A549 (cell line): ENCODE data around the gene UBQLN1. TPM values are rescaled to one million over a fixed set of nuclear protein-coding genes. Genes with fewer than 3 reads are reported as not detected.

ENCODE experiments used
- ATAC-seq, 2 experiments: fragments of 200-7000 bp in 1 of 2; fragments of >200 bp in 1 of 2; cut with Nextera tagmentation in 1 of 2; cut with Tn5 transposase in 1 of 2; 3 replicates each; pipeline versions ENCODE4 v1.8.0 to v1.9.1; 2018 to 2020; ENCODE audit warnings: mild to moderate bottlenecking in 1 of 2, moderate library complexity in 1 of 2
- CTCF ChIA-PET: fragments of 300-600 bp; sonication (Branson Sonifier 250); formaldehyde crosslinking; extraction: SDS; loops from one replicate; lab custom pipeline; 2021; ENCODE audit warnings: antibody characterized with exemption, inconsistent platforms; lab: Yijun Ruan, JAX
- POLR2A ChIA-PET: fragments of 350-600 bp; formaldehyde crosslinking; extraction: SDS; loops from one replicate; lab custom pipeline; 2021; ENCODE audit warnings: antibody characterized with exemption, inconsistent platforms; lab: Yijun Ruan, JAX
- DNase-seq, 2 experiments: peaks; one replicate each; pipeline versions ENCODE4 v3.0.0 to v3.0.0-alpha.2; 2011 to 2016; ENCODE audit warnings: low read depth in 1 of 2, low spot score in 1 of 2
- FAIRE-seq: peaks from 2 replicates; lab custom pipeline; 2011; peaks lifted over from hg19 to GRCh38; lab: Jason Lieb, UNC
- H3K27ac ChIP-seq, 2 experiments: fragments of >200 bp; sonication (Bioruptor Twin); formaldehyde crosslinking; 3 replicates each; pipeline ENCODE4 v1.5.1; 2016 to 2017
- H3K4me1 ChIP-seq: fragments of >200 bp; sonication (Bioruptor Twin); formaldehyde crosslinking; 3 replicates; pipeline ENCODE4 v1.6.1; 2016
- H3K4me2 ChIP-seq: fragments of >200 bp; sonication (Bioruptor Twin); formaldehyde crosslinking; 3 replicates; pipeline ENCODE4 v1.6.1; 2016
- H3K4me3 ChIP-seq: fragments of >200 bp; sonication (Bioruptor Twin); formaldehyde crosslinking; 3 replicates; pipeline ENCODE4 v1.5.1; 2016
- H3K9me3 ChIP-seq: fragments of >200 bp; sonication (Bioruptor Twin); formaldehyde crosslinking; 3 replicates; pipeline ENCODE4 v1.6.1; 2016
- BHLHE40 ChIP-seq: IDR thresholded peaks from 2 replicates; pipeline ENCODE4 v1.6.1; 2012; ENCODE audit warnings: low read depth, low read length, inconsistent platforms
- CEBPB ChIP-seq, 2 experiments: fragments of >200 bp in 1 of 2; sonication (Bioruptor Twin) in 1 of 2; formaldehyde crosslinking in 1 of 2; IDR thresholded peaks; 2 replicates each; pipeline ENCODE4 v1.6.1; 2012 to 2016
- CHD2 ChIP-seq: fragments of 150-350 bp; IDR thresholded peaks from 2 replicates; pipeline ENCODE4 v1.6.1; 2014; ENCODE audit warnings: low read length; ENCODE audit not compliant: partially characterized antibody
- ESRRA ChIP-seq: fragments of 150-350 bp; IDR thresholded peaks from 2 replicates; pipeline ENCODE4 v1.6.1; 2014; ENCODE audit warnings: mild to moderate bottlenecking, low read length, borderline replicate concordance
- FOSL2 ChIP-seq, 2 experiments: fragments of 450-650 bp in 1 of 2; fragments of >200 bp in 1 of 2; sonication (Bioruptor Twin) in 1 of 2; formaldehyde crosslinking; IDR thresholded peaks; 2 replicates each; pipeline versions ENCODE4 v1.5.0 to v1.6.1; 2016 to 2020; ENCODE audit warnings: mild to moderate bottlenecking in 1 of 2, moderate library complexity in 1 of 2
- HOXA7 ChIP-seq: fragments of 250-450 bp; sonication (Bioruptor Pico); IDR thresholded peaks from 2 replicates; pipeline ENCODE4 v1.5.0; 2020; ENCODE audit warnings: mild to moderate bottlenecking, moderate library complexity
- HOXB5 ChIP-seq: fragments of 250-450 bp; sonication (Bioruptor Pico); IDR thresholded peaks from 2 replicates; pipeline ENCODE4 v1.5.0; 2020; ENCODE audit warnings: mild to moderate bottlenecking, moderate library complexity
- RAD21 ChIP-seq, 2 experiments: fragments of >200 bp in 1 of 2; sonication (Bioruptor Twin) in 1 of 2; formaldehyde crosslinking in 1 of 2; IDR thresholded peaks in 1 of 2; conservative IDR thresholded peaks in 1 of 2; 2 replicates in 1 of 2; 3 replicates in 1 of 2; pipeline ENCODE4 v1.6.1; 2012 to 2018; ENCODE audit warnings: inconsistent platforms in 1 of 2
- TFCP2L1 ChIP-seq: fragments of 250-450 bp; sonication (Bioruptor Pico); IDR thresholded peaks from 2 replicates; pipeline ENCODE4 v1.5.0; 2021; ENCODE audit warnings: mild to moderate bottlenecking
- TP53 ChIP-seq: fragments of 250-450 bp; sonication (Bioruptor Pico); IDR thresholded peaks from 2 replicates; pipeline ENCODE4 v1.5.0; 2021; ENCODE audit warnings: mild to moderate bottlenecking, moderate library complexity
- WGBS: methylation state at CpG from one replicate; pipeline ENCODE4 v1.1.6; 2017; ENCODE audit errors: missing lambda C conversion rate; 5-methylcytosine and 5-hydroxymethylcytosine counted together
- polyA plus RNA-seq, 4 experiments: library from polyadenylated mRNA; depleted of rRNA in 3 of 4; stranded (reverse); fragments of >200 nt; fragmentation: RNase III in 1 of 4; extraction: RNeasy Plus Mini Kit Qiagen cat#74134 plus additional on column Dnase treatment in 1 of 4; gene quantifications; 2 replicates in 3 of 4; 3 replicates in 1 of 4; pipeline ENCODE4 v1.2.3, GENCODE V29; 2011 to 2017
- TF ChIP-seq, protein P1 (sequence below): fragments of >200 bp; sonication (Bioruptor Twin); formaldehyde crosslinking; IDR thresholded peaks from 3 replicates; pipeline ENCODE4 v1.5.1; 2016
- TF ChIP-seq, protein P2 (sequence below): IDR thresholded peaks from 2 replicates; pipeline ENCODE4 v1.6.1; 2012; ENCODE audit warnings: low read depth, borderline replicate concordance
- TF ChIP-seq, protein P3 (sequence below): fragments of 450-650 bp; IDR thresholded peaks from 2 replicates; pipeline ENCODE4 v1.6.1; 2014; ENCODE audit warnings: antibody characterized with exemption
- TF ChIP-seq, protein P4 (sequence below): fragments of 150-350 bp; IDR thresholded peaks from 2 replicates; pipeline ENCODE4 v1.6.1; 2014; ENCODE audit warnings: low read depth, mild to moderate bottlenecking, low read length

The UBQLN1 gene
- polyA plus RNA-seq, 2 of the 4 experiments (the other 2 are of a cell fraction), result 93.5 to 187 TPM

DNA sequence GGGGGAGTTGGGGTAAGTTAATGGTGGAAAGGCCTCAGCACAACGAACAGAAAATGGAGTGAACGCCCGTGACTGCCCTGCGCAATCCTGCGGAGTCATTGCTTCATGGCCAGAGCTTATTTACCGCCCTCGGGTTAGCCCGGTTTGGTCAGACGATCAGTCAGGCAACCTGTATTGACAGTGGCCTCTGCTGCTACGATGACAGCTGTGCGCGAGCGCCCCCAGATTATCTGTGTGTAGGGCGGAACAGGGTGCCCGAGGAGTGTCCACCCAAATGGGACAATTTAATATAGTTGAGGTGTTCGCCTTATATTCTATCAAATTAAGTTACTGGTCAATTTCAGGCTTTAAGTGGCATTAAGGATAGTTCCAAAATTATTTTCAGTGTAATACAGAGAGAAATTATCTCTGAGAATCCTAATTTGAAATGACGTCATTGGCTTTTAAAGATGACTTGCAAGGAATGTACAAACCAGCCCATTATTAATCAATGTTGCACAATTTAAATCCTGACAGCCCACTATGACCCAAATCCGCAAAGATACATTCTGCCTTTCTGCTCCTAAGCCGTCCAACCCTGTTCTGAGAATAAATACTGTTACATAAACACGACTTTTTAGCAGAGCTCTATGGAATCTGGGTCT lies 879 bp upstream of the UBQLN1 start:
- H3K27ac ChIP-seq, result peak overlapping the region; percentile 94 to 100
- peak; percentile 70 to 73 for DNase-seq
- FAIRE-seq, result no peak
- ATAC-seq, result peak; percentile 73 to 79
- POLR2A ChIA-PET, result interaction anchor here (0.6 to 1.7 kb wide), 17 partner anchors 8 to 489 kb away, joined by 3 to 12 read pairs (median 4); partner anchors contain the start of genes IDNK and KIF27
- H3K4me3 ChIP-seq, result peak overlapping the region; percentile 76
- 19% methylated on average over 20 of the region's 20 CpGs for WGBS
- no peaks in the 10 kb centered on the region for H3K9me3 ChIP-seq
- CTCF ChIA-PET, result interaction anchor here (0.7 to 1.6 kb wide), 7 partner anchors 7 to 204 kb away, joined by 3 to 4 read pairs (median 3); no protein-coding TSS in a partner anchor
- H3K4me1 ChIP-seq, result peaks cover 11% of the 10 kb centered on the region; the same call in 1 of the 3 replicates
- TF ChIP-seq CEBPB (IDR thresholded peaks at IDR 0.05) (peak in 1 of 2 experiments; percentile 35; a peak in 1 of 4 replicates), HOXB5 (CRISPR knock-in tag) (peak; percentile 54; the same call in 1 of the 2 replicates), BHLHE40 (peak; percentile 49; the same call in 1 of the 2 replicates), TP53 (CRISPR knock-in tag) (0 out of 2 replicates have a peak, but pooled peaks have one; percentile 11), ESRRA (no peak), CHD2 (no peak), TFCP2L1 (CRISPR knock-in tag) (no peak), RAD21 (conservative IDR thresholded peaks at IDR 0.05 in 1 of 2, IDR thresholded peaks at IDR 0.05 in 1 of 2) (0 out of 5 replicates have a peak, but pooled peaks of 1 of the 2 experiments have one; percentile 12), HOXA7 (no peak)
- TF ChIP-seq, protein P1, sequence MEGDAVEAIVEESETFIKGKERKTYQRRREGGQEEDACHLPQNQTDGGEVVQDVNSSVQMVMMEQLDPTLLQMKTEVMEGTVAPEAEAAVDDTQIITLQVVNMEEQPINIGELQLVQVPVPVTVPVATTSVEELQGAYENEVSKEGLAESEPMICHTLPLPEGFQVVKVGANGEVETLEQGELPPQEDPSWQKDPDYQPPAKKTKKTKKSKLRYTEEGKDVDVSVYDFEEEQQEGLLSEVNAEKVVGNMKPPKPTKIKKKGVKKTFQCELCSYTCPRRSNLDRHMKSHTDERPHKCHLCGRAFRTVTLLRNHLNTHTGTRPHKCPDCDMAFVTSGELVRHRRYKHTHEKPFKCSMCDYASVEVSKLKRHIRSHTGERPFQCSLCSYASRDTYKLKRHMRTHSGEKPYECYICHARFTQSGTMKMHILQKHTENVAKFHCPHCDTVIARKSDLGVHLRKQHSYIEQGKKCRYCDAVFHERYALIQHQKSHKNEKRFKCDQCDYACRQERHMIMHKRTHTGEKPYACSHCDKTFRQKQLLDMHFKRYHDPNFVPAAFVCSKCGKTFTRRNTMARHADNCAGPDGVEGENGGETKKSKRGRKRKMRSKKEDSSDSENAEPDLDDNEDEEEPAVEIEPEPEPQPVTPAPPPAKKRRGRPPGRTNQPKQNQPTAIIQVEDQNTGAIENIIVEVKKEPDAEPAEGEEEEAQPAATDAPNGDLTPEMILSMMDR, result peak; percentile 42
- TF ChIP-seq, protein P2, sequence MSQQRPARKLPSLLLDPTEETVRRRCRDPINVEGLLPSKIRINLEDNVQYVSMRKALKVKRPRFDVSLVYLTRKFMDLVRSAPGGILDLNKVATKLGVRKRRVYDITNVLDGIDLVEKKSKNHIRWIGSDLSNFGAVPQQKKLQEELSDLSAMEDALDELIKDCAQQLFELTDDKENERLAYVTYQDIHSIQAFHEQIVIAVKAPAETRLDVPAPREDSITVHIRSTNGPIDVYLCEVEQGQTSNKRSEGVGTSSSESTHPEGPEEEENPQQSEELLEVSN, result peak; percentile 3; the same call in 1 of the 2 replicates
- TF ChIP-seq, protein P3, sequence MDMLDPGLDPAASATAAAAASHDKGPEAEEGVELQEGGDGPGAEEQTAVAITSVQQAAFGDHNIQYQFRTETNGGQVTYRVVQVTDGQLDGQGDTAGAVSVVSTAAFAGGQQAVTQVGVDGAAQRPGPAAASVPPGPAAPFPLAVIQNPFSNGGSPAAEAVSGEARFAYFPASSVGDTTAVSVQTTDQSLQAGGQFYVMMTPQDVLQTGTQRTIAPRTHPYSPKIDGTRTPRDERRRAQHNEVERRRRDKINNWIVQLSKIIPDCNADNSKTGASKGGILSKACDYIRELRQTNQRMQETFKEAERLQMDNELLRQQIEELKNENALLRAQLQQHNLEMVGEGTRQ, result no peak
- H3K4me2 ChIP-seq, result peak overlapping the region; percentile 78

DNA sequence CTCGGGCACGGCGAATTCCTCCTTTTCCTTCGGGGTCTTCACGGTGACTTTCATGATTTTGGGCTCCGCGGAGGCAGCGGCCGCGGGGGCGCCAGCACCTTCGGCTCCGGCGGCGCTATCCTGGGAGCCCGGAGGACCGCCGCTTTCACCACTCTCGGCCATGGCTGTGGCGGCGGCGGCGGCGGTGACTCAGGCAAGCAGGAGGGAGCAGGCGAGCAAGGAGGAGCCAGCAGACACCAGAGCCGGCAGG lies 315 bp downstream of the UBQLN1 start:
- peak in 1 of 2 experiments; percentile 79 for DNase-seq
- Histone ChIP-seq H3K9me3 (no peaks in the 10 kb centered on the region), H3K4me2 (peak overlapping the region; percentile 78), H3K4me3 (peak overlapping the region; percentile 76), H3K4me1 (peaks cover 11% of the 10 kb centered on the region; the same call in 1 of the 3 replicates)
- no peak for FAIRE-seq
- POLR2A ChIA-PET, result interaction anchor here (0.6 to 1.7 kb wide), 9 partner anchors 8 to 488 kb away, joined by 3 to 12 read pairs (median 4); partner anchors contain the start of genes IDNK and KIF27
- TF ChIP-seq, protein P4, sequence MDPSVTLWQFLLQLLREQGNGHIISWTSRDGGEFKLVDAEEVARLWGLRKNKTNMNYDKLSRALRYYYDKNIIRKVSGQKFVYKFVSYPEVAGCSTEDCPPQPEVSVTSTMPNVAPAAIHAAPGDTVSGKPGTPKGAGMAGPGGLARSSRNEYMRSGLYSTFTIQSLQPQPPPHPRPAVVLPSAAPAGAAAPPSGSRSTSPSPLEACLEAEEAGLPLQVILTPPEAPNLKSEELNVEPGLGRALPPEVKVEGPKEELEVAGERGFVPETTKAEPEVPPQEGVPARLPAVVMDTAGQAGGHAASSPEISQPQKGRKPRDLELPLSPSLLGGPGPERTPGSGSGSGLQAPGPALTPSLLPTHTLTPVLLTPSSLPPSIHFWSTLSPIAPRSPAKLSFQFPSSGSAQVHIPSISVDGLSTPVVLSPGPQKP, result no peak
- TF ChIP-seq FOSL2 (IDR thresholded peaks at IDR 0.05), result no peak
- TF ChIP-seq FOSL2 (CRISPR knock-in tag; IDR thresholded peaks at IDR 0.05), result peak; percentile 52
- TF ChIP-seq, all 56 proteins: peak for 1
- 0% methylated on average over 2 of the region's 26 CpGs for WGBS
- peak overlapping the region; percentile 94 to 100 for H3K27ac ChIP-seq
- peak; percentile 93 to 95 for ATAC-seq
- CTCF ChIA-PET, result interaction anchor here (1.1 to 1.6 kb wide), 3 partner anchors 19 to 87 kb away, joined by 3 to 4 read pairs (median 3); no protein-coding TSS in a partner anchor
